BE2C (cell line): ENCODE results near the gene CLDN3.

Experiments
- DNase-seq: peaks from one replicate; pipeline ENCODE4 v3.0.0-alpha.2; 2020
- H3K27me3 ChIP-seq: fragments of 250-450 bp; sonication (Bioruptor Pico); 2 replicates; pipeline ENCODE4 v1.5.1; 2020; ENCODE audit warnings: mild to moderate bottlenecking
- H3K36me3 ChIP-seq: fragments of 250-450 bp; sonication (Bioruptor Pico); 2 replicates; pipeline ENCODE4 v1.5.1; 2020; ENCODE audit warnings: mild to moderate bottlenecking
- H3K4me1 ChIP-seq: fragments of 250-450 bp; sonication (Bioruptor Pico); 2 replicates; pipeline ENCODE4 v1.5.1; 2020
- H3K4me3 ChIP-seq: 2 replicates; pipeline ENCODE4 v1.5.1; 2011; ENCODE audit warnings: low read depth, low read length
- H3K9me3 ChIP-seq: fragments of 250-450 bp; sonication (Bioruptor Pico); 2 replicates; pipeline ENCODE4 v1.5.1; 2020
- CTCF ChIP-seq: IDR thresholded peaks from 2 replicates; pipeline ENCODE4 v1.5.1; 2012; ENCODE audit warnings: mild to moderate bottlenecking, low read depth, low read length

CLDN3 gene

GRCh38 chr7:73773700-73774517, 3.8 kb upstream of the CLDN3 start:
- Histone ChIP-seq H3K36me3 (no peaks in the 10 kb centered on the region), H3K4me1 (no peaks in the 10 kb centered on the region), H3K9me3 (no peaks in the 10 kb centered on the region), H3K27me3 (peaks cover 23% of the 10 kb centered on the region), H3K4me3 (no peak overlapping the region)
- no peak for DNase-seq
- no peak for TF ChIP-seq CTCF

- H3K4me1 ChIP-seq = no peaks in the 10 kb centered on the region
- no peak for DNase-seq
- TF ChIP-seq CTCF = no peak
These were observed 995 bp upstream of the CLDN3 start for GRCh38 chr7:73770860-73771670.

GRCh38 chr7:73769481-73770001, 529 bp downstream of the CLDN3 start:
- Histone ChIP-seq H3K9me3 (no peaks in the 10 kb centered on the region), H3K27me3 (peaks cover 23% of the 10 kb centered on the region), H3K4me3 (no peak overlapping the region), H3K4me1 (no peaks in the 10 kb centered on the region), H3K36me3 (no peaks in the 10 kb centered on the region)
- DNase-seq = no peak
- no peak for TF ChIP-seq CTCF

More at GRCh38 chr7:73770860-73771670, 995 bp upstream of the CLDN3 start:
- Histone ChIP-seq H3K4me3 (peak overlapping the region; percentile 42), H3K36me3 (no peaks in the 10 kb centered on the region), H3K27me3 (peaks cover 23% of the 10 kb centered on the region), H3K9me3 (no peaks in the 10 kb centered on the region)

- DNase-seq = no peak
- H3K27me3 ChIP-seq = peaks cover 23% of the 10 kb centered on the region
- no peaks in the 10 kb centered on the region for H3K9me3 ChIP-seq
- H3K4me3 ChIP-seq = no peak overlapping the region
- H3K36me3 ChIP-seq = no peaks in the 10 kb centered on the region
- no peaks in the 10 kb centered on the region for H3K4me1 ChIP-seq
- no peak for TF ChIP-seq CTCF
These were observed 1.2 kb downstream of the CLDN3 start for GRCh38 chr7:73768641-73769480.

- H3K4me3 ChIP-seq = no peak overlapping the region
- no peaks in the 10 kb centered on the region for H3K9me3 ChIP-seq
- no peak for DNase-seq
- no peaks in the 10 kb centered on the region for H3K4me1 ChIP-seq
- peaks cover 20% of the 10 kb centered on the region for H3K27me3 ChIP-seq
- H3K36me3 ChIP-seq = no peaks in the 10 kb centered on the region
- TF ChIP-seq CTCF = no peak
These were observed 3.4 kb downstream of the CLDN3 start for GRCh38 chr7:73766556-73767229.
